Nephron progenitor cell (in vitro differentiated cells): Measurements from ENCODE around the gene CRISPLD2.

Source experiments
- DNase-seq: peaks from one replicate; pipeline ENCODE4 v3.0.0; 2021
- H3K27ac Mint-ChIP-seq: 2 replicates; pipeline ENCODE4 v1.8.0; 2021; ENCODE audit warnings: mild to moderate bottlenecking, moderate library complexity, mixed read lengths
- H3K27me3 Mint-ChIP-seq: 2 replicates; pipeline ENCODE4 v1.8.0; 2021; ENCODE audit warnings: mild to moderate bottlenecking, low read depth, mixed read lengths; ENCODE audit not compliant: poor library complexity
- H3K36me3 Mint-ChIP-seq: 2 replicates; pipeline ENCODE4 v1.8.0; 2021; ENCODE audit warnings: low read depth, mixed read lengths
- H3K4me1 Mint-ChIP-seq: 2 replicates; pipeline ENCODE4 v1.8.0; 2021; ENCODE audit warnings: mixed read lengths
- H3K4me3 Mint-ChIP-seq: 2 replicates; pipeline ENCODE4 v1.8.0; 2021; ENCODE audit warnings: mild to moderate bottlenecking, moderate library complexity, mixed read lengths
- H3K9me3 Mint-ChIP-seq: 2 replicates; pipeline ENCODE4 v1.8.0; 2021; ENCODE audit warnings: mild to moderate bottlenecking, moderate library complexity, mixed read lengths
- CTCF ChIP-seq: fragments of 200-600 bp; sonication (generic); IDR thresholded peaks from 2 replicates; pipeline ENCODE4 v1.5.0; 2021; ENCODE audit warnings: antibody characterized with exemption

Gene CRISPLD2

GRCh38 chr16:84874553-84874952 lies 54.8 kb downstream of the CRISPLD2 start:
- Mint-ChIP-seq H3K36me3 (no peaks in the 10 kb centered on the region), H3K27me3 (peaks cover 6% of the 10 kb centered on the region), H3K9me3 (no peaks in the 10 kb centered on the region), H3K4me1 (no peaks in the 10 kb centered on the region), H3K27ac (no peak overlapping the region), H3K4me3 (no peak overlapping the region)
- no peak for DNase-seq
- TF ChIP-seq CTCF = no peak

GRCh38 chr16:84874983-84875382 lies 55.2 kb downstream of the CRISPLD2 start:
- DNase-seq = no peak
- Mint-ChIP-seq H3K36me3 (no peaks in the 10 kb centered on the region), H3K4me1 (no peaks in the 10 kb centered on the region), H3K27me3 (peaks cover 6% of the 10 kb centered on the region), H3K9me3 (no peaks in the 10 kb centered on the region), H3K4me3 (no peak overlapping the region), H3K27ac (no peak overlapping the region)
- TF ChIP-seq CTCF = no peak

DNA sequence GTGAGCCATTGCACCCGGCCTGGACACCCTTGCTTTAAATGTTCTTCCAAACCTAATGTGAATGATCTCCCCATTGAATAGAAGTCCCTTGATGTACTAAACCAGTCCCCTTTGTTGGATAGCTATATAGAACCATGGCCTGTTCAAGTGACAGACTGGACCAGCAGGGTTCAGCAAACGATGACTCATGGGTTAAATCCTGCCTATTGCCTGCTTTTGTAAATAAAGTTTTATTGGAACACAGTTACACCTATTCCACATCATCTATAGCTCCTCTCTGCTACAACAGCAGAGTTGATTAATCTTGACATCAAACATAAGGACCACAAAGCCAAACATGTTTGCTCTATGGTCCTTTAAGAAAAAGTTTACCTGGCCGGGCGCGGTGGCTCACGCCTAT lies 56.1 kb downstream of the CRISPLD2 start:
- Mint-ChIP-seq H3K27ac (no peak overlapping the region), H3K27me3 (peaks cover 6% of the 10 kb centered on the region), H3K4me3 (no peak overlapping the region), H3K4me1 (no peaks in the 10 kb centered on the region), H3K36me3 (no peaks in the 10 kb centered on the region), H3K9me3 (no peaks in the 10 kb centered on the region)
- DNase-seq = no peak
- no peak for TF ChIP-seq CTCF

- no peaks in the 10 kb centered on the region for H3K4me1 Mint-ChIP-seq
- no peak overlapping the region for H3K27ac Mint-ChIP-seq
- no peak for DNase-seq
- no peak overlapping the region for H3K4me3 Mint-ChIP-seq
- no peak for TF ChIP-seq CTCF
- H3K36me3 Mint-ChIP-seq = no peaks in the 10 kb centered on the region
- H3K9me3 Mint-ChIP-seq = peaks cover 3% of the 10 kb centered on the region
- peaks cover 9% of the 10 kb centered on the region for H3K27me3 Mint-ChIP-seq
These were observed 57.3 kb downstream of the CRISPLD2 start for GRCh38 chr16:84876873-84877606.

- Mint-ChIP-seq H3K9me3 (peaks cover 3% of the 10 kb centered on the region), H3K27ac (no peak overlapping the region), H3K27me3 (peaks cover 9% of the 10 kb centered on the region), H3K36me3 (no peaks in the 10 kb centered on the region), H3K4me3 (no peak overlapping the region), H3K4me1 (peaks cover 9% of the 10 kb centered on the region)
- DNase-seq = no peak
- TF ChIP-seq CTCF = no peak
These were observed 59.0 kb downstream of the CRISPLD2 start for GRCh38 chr16:84878770-84879169.
